Measurements from ENCODE around the gene LZTS2.

The LZTS2 gene

DNA sequence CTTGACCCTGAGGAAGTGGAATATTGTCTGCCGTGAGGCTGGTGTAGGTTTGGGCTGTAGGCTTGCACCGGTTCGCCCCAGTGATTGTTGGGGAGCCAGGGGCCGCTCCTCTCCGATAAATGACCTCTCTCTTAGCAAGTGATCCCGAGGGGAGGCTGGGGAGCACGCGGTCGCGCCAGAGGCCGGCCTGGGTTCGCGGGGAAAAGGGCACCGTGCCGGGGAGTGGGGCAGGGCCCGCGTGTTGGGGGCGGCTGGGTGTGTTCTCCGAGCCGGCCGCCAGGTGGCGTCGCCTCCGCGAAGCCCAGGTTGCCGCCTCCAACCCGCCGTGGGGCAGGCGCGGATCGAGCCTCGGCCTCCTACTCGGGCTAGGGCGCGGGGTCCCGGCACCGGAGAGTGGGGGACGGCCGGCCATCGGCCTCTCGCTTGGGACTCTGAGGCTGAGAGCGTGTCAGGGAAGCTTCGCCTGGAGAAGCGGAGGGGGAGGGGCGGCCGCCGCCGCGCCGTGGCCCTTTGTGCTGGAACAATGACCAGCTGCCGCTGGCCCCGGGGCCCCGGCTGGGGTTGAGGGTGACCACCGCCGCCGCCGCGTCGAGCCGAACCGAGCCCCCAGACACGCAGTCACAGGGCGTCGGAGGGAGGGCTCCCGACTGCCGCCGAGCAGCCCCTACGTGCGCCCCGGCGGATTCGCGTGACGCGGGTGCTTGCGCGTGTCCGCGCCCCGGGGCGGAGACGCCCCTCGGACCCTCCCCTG is 442 bp upstream of the LZTS2 start:
- no peak for DNase-seq (ENCODE audit: low read depth in 2 of 2)

DNA sequence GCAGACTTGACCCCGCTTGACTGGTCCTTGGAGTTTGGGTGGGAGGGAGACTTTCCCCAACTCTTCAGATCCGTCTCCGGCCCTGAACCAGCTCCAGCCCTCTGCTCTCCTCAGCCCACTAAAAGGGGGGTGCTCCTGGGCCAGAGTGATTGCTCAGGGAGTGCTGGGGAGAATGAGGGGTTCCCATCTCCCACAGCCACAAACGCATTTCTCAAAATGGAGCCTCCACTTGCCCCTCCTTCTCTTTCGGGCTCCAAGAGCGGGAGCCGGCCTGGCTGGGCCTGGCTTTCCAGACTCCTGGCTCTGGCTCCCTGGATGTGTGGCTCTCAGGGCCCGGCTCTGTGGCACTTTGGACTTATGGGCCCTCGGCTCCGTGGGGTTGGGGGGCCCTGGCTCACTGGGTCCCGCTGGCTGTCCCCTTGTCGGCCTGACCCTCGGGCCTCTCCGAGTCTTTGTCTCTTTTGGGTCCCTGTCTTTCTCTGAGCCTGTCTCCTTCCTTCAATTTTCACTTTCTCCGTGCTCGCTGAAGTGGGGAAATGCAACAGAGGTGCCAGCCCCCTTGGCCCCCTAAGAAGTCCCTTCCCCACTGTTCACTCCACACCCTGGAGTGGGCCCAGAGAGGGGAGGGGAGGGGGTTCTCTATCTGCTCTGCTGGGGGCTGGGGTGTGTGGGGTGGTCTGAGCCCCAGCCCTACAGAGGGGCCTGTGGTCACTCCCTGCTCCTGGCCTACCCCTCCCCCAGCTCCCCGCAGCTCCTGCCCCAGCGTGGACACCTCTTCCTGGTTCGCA is 713 bp downstream of the LZTS2 start:
- DNase-seq (ENCODE audit: low read depth in 2 of 2): no peak

DNA sequence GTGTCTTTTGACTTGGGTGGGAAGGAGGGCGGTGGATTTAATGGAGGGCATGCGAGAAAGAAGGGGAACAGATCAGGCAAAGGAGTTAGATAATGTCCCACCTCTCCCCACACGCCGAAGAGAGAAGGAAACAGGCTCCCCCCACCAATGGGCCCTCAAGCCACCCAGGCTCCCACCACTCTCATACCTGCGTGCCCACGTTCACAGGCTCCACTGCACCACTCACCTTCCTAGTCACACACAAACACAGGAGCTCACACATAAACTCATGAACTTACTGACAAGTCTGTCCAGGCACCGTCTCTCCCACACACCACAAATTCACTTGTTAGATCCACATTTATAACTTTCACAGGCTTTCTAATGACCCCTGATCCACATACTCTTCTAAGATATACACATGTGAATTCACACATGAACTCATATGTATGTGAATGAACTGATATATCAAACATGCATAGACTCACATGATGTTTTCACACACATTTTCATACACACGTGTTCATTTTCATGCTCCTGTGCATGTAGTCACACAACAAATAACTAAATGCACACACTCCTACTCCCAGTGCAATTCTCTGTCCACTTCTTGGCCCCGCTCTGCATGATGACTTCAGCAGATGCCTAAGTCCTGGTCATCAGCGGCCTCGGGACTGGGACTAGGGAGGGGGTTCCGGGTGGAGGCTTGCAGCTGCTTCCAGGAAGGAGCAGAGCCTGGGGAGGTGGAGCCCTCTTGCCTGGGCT is 1.5 kb downstream of the LZTS2 start:
- no peak for DNase-seq (ENCODE audit: low read depth in 2 of 2)

DNA sequence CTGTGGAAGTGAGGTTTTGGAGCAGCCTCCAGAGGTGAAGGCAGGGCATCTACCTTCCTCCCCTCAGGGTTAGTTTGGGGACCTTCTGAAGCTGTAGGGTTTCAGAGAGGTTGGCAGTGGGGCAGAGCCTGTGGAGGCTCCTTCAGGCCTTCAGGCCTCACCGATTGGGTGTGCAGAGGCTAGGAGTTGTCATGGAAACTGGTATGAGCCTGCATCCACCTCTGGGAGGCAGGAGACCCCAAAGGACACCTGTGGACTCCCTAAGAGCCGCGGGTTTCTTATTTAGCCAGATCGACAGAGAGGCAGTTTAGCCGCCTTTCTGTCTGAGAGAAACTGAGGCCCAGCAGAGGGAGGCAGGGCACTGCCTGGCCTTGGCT is 2.0 kb downstream of the LZTS2 start:
- no peak for DNase-seq (ENCODE audit: low read depth in 2 of 2)

DNA sequence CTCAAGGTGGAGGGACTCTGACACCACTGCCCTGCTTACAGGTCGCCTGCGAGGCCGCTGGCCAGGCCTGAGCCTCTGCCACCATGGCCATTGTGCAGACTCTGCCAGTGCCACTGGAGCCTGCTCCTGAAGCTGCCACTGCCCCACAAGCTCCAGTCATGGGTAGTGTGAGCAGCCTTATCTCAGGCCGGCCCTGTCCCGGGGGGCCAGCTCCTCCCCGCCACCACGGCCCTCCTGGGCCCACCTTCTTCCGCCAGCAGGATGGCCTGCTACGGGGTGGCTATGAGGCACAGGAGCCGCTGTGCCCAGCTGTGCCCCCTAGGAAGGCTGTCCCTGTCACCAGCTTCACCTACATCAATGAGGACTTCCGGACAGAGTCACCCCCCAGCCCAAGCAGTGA is 2.8 kb downstream of the LZTS2 start:
- DNase-seq (ENCODE audit: low read depth in 2 of 2): no peak

DNA sequence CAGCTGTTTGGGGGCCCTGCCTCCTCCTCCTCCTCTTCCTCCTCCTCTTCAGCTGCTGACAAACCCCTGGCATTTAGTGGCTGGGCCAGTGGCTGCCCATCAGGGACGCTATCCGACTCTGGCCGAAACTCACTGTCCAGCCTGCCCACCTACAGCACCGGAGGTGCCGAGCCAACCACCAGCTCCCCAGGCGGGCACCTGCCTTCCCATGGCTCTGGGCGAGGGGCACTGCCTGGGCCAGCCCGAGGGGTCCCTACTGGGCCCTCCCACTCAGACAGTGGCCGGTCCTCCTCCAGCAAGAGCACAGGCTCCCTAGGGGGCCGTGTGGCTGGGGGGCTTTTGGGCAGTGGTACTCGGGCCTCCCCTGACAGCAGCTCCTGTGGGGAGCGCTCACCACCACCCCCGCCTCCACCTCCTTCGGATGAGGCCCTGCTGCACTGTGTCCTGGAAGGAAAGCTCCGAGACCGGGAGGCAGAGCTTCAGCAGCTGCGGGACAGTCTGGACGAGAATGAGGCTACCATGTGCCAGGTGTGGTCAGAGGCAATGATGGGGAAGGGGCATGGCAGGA is 4.1 kb downstream of the LZTS2 start:
- no peak for DNase-seq (ENCODE audit: low read depth in 2 of 2)

DNA sequence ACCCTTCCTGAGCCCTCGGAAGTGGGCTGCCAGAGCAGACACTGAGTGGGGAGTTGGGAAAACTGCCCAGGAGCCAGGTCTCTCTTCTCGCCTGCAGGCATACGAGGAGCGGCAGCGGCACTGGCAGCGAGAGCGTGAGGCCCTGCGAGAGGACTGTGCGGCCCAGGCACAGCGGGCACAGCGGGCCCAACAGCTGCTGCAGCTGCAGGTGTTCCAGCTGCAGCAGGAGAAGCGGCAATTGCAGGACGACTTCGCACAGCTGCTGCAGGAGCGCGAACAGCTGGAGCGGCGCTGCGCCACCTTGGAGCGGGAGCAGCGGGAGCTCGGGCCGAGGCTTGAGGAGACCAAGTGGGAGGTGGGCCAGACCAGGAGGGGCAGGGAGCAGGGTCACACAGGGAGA is 5.8 kb downstream of the LZTS2 start:
- no peak for DNase-seq (ENCODE audit: low read depth in 2 of 2)

DNA sequence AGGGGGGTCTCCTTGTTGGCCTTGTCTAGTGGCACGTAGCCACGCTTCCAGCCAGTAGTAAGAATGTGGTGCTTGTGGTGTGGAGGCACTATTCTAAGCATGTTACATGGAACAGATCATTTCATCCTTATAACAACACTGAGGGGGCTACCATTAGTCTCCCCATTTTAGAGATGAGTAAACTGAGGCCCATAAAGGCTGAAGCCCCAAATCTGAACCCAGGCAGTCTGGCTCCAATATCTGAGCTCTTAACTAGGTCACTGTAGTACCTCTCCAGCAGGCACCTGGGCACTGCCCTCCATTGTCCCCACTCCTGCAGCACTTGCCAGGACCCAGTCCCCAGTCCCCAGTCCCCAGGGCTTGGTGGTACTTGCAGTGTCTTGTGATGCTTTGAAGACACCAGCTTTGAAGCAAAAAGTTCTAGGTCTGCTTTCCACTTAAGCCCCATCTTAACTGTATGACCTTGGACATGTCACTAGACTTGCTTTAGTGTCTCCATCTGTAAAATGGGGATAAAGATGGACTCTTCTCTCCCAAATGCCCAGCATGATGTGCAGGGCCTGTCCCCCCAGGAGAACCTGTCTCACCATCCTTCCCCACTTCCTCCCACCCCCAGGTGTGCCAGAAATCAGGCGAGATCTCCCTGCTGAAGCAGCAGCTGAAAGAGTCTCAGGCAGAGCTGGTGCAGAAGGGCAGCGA is 6.4 kb downstream of the LZTS2 start:
- no peak for DNase-seq (ENCODE audit: low read depth in 2 of 2)

DNA sequence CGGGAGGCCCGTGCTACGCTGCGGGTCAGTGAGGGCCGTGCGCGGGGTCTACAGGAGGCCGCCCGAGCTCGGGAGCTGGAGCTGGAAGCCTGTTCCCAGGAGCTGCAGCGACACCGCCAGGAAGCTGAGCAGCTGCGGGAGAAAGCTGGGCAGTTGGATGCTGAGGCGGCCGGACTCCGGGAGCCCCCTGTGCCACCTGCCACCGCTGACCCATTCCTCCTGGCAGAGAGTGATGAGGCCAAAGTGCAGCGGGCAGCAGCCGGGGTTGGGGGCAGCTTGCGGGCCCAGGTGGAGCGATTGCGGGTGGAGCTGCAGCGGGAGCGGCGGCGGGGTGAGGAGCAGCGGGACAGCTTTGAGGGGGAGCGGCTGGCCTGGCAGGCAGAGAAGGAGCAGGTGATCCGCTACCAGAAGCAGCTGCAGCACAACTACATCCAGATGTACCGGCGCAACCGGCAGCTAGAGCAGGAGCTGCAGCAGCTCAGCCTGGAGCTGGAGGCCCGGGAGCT is 7.0 kb downstream of the LZTS2 start:
- no peak for DNase-seq (ENCODE audit: low read depth in 2 of 2)

DNA sequence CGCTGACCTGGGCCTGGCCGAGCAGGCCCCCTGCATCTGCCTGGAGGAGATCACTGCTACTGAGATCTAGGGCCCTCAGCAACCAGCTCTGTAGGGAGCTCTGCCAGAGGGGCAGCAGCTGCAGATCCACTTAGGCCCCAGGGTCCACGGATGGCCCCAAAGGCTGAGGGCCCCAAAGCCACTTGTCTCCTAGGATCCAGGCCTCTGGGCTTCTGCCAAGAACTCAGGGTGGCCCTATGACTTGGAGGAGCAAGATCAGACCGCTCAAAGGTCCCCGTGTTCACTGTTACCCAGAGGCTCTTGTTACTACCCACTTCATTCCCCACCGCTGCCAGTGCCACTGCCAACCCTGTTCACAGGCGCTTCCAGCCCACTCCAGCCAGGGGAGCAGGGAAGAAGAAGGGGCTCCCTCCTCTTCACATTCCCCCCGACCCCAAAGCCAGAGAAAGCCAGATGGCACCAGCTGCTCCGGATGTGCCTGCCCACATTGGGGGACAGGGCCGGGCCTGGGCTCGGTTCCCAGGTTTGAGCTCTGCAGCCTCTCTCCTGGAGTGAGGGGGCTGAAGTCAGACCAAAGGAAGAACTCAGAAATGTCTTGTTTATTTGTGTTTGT is 7.6 kb downstream of the LZTS2 start:
- DNase-seq (ENCODE audit: low read depth in 2 of 2): no peak

DNA sequence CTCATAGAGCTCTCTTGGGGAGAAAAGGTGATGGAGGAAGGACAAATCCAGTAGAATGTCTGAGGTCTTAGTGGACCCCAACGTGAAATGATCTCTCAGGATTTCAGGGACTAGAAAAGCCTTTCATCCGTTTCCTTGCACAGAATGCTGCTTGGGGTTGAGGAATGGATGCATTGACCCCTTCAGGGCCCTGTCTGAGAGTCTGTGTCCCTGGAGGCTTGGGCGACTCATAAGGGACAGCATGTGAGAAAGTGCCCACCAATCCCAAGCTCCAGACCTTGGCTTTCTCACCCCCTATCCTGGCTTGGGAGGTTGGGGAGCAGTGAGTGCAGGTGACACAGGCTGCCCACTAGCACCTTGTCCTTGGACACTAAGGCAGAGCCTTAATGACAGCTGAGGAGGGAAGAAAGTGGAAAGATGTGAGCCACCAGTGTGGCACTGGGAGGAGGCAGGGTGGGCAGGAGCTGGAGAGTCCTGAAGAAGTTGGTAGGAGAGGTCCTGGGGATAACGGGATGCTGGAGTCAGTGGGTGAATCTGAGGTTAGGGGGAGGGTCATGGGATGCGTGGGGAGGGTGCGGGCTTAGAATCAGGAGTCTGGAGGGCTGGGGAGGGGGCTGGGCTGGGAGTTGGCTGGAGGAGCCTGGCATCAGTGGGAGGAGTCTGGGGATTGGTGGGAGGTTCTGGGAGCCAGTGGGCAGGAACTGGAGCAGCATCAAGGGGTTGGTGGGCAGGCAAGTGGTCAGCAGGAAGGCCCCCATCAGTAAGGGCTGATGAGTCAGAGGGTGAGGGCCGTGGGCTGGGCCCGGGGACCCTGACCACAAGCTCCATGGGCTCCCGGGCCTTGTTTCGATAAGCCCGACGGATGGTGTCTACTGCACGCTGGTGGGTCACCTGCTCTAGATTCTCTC is 8.6 kb downstream of the LZTS2 start:
- no peak for DNase-seq (ENCODE audit: low read depth in 2 of 2)

DNA sequence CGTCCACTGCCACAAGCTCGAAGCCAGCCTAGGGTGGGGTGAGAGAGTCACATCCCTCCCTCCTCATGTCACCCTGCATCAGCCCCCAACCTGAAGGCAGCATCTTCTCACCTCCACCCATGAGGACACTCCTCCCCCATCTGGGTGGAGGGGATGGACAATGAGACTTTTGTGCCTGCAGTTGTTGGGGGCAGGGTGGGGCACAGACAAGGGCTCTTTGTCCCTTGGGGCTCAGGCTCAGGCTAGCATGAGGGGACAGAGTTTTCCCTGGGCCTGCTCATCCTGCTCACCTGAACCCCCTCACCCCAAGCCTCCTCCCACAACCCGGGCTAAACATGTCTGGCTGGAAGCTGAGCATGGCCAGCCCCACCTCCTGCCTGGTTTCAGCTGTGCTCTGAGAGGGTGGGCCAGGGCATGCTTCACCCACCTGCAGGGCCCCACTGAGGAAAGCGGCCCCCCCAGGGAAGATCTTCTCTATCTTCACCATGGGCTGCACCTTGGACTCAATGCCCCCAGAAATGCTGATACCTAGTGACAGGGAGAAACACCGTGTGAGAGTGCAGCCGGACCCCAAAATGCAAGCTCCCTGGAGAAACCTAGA is 9.3 kb downstream of the LZTS2 start:
- DNase-seq (ENCODE audit: low read depth in 2 of 2): no peak

DNA sequence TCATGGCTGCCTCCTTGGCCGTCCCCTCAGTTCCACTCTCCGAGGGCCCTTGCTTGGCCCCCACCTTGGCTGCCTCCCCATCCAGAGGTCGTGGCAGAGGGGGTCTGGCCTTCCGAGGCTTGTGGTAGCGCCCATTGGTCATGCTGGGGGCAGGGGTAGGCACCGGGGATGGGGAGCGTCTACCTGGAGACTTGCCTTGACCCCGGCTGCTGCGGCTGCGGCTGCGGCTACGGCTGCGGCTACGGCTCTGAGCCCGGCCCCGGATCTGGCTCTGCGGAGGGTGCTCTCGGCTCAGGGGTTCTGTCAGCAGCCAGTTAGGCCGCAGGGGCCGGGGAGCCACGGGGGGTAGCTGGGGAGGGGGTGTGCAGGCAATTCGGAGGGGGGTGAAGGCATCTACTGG is 10.7 kb downstream of the LZTS2 start:
- DNase-seq (ENCODE audit: low read depth in 2 of 2): no peak

DNA sequence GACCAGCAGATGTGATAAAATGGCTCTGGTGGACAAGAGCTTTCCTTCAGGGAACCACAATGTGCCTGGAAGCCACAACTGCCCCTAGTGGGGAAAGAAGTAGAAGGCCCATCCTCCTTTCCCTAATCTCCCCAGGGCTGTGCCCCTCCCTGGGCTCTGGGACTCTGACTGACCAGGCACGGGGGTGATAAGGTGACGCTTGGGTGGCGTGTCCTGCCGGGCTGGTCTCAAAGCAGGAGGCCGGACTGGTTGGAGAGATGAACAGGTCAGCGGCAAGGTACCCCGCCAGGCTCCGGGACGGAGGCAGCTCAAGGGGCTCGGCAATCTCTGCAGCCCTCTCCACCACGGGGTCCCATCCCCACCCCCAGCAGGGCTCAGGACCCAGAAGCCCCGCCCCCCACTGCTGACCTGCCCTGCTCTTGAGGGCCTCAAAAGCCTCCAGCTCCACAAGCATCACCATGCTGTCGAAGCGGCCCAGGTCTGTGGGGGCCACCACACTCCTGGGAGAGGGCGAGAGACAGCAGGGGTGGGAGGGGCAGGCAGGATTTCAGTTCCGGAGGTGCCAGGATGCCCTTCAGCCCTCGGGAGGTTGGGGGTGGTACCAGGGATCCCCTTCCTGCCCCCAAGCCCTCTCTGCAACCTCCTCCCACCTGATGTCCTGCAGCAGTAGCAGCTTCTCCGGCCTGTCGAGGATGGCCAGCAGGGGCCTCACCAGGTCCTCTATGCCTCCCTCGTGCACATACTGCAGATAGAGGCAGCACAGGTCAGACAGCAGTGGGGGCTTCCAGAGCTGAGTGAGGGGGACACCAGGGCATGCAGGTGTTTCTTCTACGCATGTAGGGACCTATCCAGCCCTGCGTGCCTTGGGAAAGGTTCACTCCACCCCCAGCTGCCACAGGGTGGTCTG is 12.2 kb downstream of the LZTS2 start:
- no peak for DNase-seq (ENCODE audit: low read depth in 2 of 2)

DNA sequence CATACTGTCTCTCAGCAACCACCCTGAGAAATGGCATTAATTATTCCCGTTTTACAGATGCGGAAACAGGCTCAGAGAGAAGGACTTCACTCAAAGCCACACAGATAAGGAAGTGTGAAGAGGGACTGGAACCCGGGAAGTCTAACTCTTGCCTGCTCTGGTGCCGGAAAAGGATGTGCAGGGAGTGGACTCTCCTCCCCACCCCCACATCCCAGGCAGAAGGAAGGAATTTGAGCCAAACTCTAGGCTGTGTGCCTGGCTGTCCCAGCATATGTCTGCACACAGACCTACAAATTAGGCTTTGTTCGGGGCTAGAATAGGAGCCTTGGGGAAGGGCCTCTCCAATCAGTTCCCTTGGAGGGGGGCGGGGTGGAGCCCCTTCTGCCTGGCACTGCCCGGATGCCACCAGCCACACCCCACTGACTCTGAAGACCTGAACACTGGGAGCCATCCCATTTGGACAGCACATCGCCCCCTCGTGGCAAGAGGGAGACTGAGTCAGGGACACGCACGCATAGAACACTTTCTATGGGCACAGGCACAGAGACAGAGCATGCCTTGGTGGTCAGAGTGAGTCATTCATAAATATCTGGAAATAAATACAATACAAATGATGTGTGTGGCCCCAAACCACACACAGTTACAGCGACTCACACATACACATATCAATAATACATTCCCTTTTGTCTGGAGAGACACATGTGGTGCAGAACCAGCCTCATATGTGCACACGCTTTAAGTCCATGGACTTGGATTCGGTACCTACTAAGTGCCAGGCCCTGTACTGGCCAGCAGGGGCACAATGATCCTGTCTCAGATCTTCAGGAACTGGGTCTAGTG is 13.1 kb downstream of the LZTS2 start:
- DNase-seq (ENCODE audit: low read depth in 2 of 2): peak; percentile 85 to 87

DNA sequence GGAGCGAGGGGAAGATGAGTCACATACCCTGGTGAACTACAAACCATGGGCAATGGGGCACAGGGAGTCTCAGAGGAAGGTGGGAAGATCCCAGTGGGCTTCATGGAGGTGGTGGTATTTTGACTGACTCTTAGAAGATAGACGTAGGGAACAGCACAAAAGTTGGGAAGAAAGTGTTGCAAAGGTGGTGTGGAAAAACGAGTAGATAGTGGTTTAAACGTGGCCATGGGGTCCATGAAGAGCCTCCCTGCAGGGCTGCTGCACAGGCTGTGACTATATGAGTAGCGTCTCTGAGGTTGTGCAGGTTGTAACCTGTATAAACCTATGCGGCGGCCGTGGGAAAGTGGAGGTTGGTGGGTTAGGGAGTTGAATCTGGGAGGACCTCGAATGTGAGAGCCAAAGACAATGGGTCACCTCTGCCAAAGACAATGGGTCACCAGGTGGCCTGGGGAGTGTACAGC is 13.8 kb downstream of the LZTS2 start:
- no peak for DNase-seq (ENCODE audit: low read depth in 2 of 2)

DNA sequence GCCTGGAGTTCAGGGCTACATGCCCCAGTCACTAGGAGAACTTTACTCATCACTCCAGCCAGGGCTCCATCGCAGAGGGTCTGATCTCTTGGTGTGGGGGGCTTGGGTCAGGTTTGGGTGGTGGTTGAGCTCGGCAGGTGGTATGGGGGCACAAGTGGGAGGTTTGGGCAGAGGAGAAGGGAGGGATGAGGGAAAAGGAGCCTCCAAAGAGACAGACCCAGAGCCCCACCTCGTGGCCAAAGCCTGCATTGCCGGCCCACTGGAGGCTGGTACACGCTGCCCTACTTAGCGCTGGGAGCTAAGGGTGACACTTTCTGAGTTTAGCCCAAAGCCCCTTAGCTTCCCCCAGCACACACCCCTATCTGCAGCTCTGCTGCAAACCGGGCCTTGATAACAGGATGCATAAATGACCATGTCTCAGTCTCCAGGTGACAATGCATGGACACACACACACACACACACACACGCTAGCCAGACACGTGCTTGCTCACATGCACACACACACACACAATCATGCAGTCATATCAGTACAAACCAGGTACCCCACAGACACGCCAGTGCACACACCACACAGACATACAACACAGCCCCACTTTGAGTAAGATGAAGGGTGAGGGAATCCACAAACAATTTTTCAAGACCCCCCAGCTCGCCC is 14.7 kb downstream of the LZTS2 start:
- DNase-seq (ENCODE audit: low read depth in 2 of 2): no peak
